GM15510 (cell line): ENCODE results near the gene SLC24A3.

Experiments used
- POLR2A ChIP-seq: IDR thresholded peaks from 3 replicates; pipeline ENCODE4 v1.6.1; 2011; ENCODE audit warnings: borderline replicate concordance; ENCODE audit not compliant: insufficient read length; ENCODE audit errors: extremely low read depth

Gene SLC24A3

DNA sequence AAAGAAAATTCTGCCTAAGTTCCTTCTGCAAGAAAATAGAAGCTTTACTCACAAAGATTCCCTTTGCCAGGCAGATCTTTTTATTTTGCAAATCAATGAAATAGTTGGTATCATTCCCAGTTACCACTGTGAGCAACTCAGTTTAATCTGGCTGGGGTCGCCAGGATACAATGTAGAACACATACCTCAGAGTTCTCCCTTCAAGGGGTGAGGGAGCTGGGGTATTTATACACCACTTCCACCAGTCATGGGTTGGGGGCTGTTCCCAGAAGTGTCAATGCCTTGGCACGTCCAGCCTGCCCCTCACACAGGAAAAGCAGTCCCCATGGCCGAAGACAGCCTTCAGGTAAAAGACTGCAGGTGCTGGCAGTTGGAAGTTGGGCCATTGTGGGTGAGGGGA, 86.2 kb downstream of the SLC24A3 start:
- no peak for TF ChIP-seq POLR2A

GRCh38 chr20:19300395-19300794, 88.0 kb downstream of the SLC24A3 start:
- TF ChIP-seq POLR2A: no peak

DNA sequence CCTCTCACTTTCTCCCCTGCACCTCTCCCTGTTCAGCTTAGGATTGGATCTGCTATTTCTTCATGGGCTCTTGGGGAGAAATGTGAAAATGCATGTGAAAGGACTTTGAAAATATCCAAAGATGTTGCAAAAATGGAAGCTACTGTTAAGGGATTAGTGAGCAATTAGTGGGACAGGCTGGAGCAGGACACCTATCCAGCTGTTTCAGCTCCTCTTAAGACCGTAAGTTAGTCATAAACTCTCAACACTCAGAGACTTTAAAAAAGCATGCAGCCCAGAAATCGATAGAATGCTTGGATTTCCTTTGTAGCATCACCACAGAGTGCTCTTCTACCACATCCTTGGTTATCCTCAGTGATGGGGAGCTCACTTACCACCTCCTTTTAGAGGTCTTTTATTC, 88.7 kb downstream of the SLC24A3 start:
- TF ChIP-seq POLR2A: no peak

DNA sequence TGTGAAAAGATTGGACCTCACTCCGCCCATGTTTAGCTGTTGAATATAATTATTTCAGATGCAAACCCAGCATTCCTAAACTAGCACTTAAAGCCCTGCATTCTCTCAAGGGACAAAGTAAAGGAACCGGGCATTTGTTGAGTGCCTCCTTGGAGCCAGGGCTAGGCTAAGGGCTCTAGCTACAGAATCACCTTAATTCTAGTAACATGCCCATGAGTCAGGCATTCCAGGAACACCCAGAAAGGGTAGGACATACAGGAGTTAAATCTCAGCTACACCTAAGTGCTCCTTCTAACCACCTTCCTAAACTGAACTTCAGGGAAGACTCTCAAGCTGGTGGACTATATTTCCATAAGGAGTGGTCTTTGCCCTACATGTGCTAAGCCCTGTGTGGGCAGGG, 89.4 kb downstream of the SLC24A3 start:
- no peak for TF ChIP-seq POLR2A

DNA sequence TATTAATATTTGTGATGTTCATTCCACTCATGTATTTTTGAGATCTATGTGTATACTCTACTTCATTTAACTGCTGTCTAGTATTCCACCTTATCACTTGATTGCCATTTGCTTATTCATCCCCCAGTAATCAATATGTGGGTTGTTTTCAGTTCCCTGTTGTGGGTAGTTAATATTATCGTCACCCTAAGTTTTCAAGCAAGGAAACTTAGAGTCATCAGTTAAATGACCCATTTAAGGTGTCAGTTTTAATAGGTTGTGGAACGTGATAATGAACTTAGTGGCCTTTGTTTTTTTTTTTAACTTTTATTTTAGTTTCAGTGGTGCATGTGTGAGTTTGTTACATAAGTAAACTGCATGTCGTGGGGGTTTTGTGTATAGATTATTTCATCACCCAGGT, 90.3 kb downstream of the SLC24A3 start:
- TF ChIP-seq POLR2A: no peak

- TF ChIP-seq POLR2A: no peak
Measured at GRCh38 chr20:19304389-19304788, 91.9 kb downstream of the SLC24A3 start.

DNA sequence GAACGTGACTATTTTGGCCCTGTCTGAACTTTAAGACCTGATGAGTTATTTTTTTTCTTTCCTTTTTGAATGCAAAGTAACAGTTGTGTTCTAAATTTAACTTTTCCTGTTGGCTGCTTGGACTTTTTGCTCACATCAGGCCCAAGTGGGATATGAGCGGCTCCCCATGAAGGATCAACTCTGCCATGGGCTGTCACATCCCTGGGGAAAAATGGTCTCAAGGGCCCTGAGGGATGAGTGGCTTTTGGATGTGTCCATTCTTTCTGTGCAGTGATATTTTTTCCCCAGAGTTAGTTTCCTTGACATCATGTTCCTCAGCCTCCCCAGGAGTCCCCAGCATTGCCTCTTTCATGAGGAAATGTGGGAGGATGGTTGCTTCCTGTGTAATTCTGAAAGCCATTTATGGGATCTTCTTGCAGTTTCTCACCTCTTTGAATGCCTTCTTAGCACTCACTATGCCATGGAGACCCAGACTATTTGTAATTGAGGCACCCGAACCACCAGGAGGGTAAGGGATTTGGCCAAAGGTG, 92.5 kb downstream of the SLC24A3 start:
- TF ChIP-seq POLR2A: no peak

GRCh38 chr20:19308146-19308545, 95.7 kb downstream of the SLC24A3 start:
- TF ChIP-seq POLR2A: no peak

GRCh38 chr20:19310541-19310940, 98.1 kb downstream of the SLC24A3 start:
- no peak for TF ChIP-seq POLR2A

GRCh38 chr20:19313342-19314069, 101.1 kb downstream of the SLC24A3 start:
- TF ChIP-seq POLR2A: no peak

DNA sequence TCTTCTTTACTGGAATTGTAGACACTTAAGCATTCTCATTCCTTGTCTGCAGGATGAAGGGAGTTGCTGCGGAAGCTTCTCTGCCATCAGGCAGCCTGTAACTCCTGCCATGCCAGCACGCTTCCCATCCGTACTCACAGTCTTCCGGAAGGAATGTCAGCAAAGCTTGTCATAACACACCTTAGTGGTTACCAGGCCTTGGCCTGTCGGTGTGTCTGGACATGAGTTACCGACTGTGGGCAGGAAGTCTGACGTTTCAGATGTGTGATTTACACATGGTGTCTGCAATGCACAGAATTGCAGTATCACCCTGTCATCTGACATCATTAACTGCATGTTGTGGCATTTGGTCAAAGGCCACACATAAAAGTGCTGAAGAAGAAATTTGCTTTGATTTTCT, 102.2 kb downstream of the SLC24A3 start:
- TF ChIP-seq POLR2A: no peak

- TF ChIP-seq POLR2A: no peak
Measured at GRCh38 chr20:19317237-19318069, 105.0 kb downstream of the SLC24A3 start.

- TF ChIP-seq POLR2A: no peak
Measured at GRCh38 chr20:19318610-19319009, 106.2 kb downstream of the SLC24A3 start.

DNA sequence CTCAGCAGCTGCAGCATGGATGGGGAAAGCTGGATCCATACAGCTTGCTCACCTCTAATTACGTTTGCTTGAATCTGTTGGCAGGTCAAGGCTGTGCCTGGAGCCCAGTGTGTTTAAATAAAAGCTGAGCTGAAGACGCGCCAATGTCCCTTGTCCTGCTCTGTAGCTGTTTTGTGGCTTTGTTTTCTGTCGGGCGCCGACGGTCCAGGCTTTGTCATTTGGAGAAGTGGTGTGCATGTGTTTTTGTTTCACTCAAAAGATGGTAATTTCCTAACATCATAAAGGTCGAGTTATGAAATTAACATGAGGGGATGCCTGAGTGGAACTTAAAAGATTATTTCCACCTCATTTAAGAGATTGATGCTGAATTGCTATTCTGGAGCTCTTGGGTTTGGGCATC, 107.6 kb downstream of the SLC24A3 start:
- no peak for TF ChIP-seq POLR2A

GRCh38 chr20:19321176-19321575, 108.7 kb downstream of the SLC24A3 start:
- TF ChIP-seq POLR2A: no peak
